RCC 7860 (cell line): Measurements from ENCODE around the gene OGT.
"Not testable (repeated sequence)": the region's sequence is repeated elsewhere in the genome, so short reads cannot be mapped to it uniquely, and the experiment has no call there.

Source experiments
- DNase-seq: peaks from one replicate; pipeline ENCODE4 v3.0.0-alpha.2; 2015; ENCODE audit warnings: low spot score
- FAIRE-seq: peaks from 2 replicates; lab custom pipeline; 2012; peaks lifted over from hg19 to GRCh38; lab: Jason Lieb, UNC

OGT gene

DNA sequence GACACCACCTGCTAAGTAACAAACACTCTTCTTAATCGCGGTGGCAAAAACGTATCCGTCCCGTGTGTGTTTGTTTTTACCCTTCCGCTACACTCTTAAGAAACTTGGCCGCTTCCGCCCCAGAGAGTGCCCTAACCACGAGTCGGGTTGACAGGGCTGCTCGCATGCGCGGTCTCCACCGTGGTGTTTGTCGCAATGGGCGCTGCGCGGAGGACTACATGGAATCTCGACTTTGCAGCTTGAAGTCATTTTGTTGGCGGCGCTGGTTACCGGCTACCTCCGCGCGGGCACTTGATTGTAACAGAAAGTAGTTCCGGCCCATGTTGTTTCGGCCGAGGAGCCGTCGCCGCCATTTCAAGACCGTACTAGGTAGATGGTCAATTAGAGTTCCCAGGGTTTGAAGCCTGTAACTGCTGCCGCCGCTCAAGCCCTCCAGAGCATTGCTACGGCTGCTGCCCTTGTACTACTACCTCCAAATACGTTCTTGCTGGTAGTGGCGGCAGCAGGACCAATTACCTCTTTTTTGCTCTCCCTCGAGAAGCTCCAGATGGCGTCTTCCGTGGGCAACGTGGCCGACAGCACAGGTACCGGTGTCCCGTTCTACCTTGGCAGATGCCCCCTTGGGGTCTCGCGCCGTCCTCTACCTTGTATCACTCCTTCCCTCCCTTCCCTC is at the start of gene OGT:
Gene OGT, plus strand, starts transcription at position 352 of the 673 bp plus-strand sequence. Its CDS starts 196 bp downstream, at position 548.
- FAIRE-seq (peak; percentile 83), DNase-seq (peak; percentile 82)

DNA sequence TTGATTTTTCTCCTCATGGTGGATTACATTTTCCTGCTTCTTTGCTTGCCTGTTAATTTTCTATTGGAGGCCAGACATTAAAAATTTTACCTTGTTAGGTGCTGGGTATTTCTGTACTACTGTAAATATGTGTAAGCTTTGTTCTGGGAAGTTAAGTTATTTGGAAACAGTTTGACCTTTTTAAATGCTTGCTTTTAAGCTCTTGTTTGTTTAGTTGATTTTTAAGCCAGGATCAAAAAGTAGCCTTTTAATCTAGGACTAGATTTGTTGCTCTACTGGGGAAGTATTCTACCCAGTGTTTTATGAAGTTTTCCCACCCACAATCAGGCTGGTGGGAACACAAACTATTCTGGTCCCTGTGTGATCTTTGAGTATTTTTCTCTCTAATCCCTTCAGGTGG is 45.1 kb upstream of the OGT start:
- no peak for DNase-seq

DNA sequence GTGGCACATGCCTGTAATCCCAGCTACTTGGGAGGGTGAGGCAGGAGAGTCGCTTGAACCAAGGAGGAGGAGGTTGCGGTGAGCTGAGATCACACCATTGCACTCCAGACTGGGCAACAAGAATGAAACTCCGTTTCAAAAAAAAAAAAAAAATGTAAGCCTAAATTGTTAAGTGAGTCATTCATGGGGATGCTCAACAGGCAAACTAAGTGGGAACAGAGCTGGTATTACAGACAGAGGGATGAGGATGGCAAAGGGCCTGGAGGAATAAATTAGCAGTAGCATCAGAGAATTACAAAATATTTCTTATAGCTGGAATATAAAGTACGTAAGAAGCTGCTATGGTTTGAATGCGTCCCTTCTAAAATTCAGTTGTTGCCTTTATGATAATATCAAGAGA is 43.4 kb upstream of the OGT start:
- FAIRE-seq (no peak), DNase-seq (no peak)

More for the DNA sequence above, 45.1 kb upstream of the OGT start:
- FAIRE-seq = no peak

DNA sequence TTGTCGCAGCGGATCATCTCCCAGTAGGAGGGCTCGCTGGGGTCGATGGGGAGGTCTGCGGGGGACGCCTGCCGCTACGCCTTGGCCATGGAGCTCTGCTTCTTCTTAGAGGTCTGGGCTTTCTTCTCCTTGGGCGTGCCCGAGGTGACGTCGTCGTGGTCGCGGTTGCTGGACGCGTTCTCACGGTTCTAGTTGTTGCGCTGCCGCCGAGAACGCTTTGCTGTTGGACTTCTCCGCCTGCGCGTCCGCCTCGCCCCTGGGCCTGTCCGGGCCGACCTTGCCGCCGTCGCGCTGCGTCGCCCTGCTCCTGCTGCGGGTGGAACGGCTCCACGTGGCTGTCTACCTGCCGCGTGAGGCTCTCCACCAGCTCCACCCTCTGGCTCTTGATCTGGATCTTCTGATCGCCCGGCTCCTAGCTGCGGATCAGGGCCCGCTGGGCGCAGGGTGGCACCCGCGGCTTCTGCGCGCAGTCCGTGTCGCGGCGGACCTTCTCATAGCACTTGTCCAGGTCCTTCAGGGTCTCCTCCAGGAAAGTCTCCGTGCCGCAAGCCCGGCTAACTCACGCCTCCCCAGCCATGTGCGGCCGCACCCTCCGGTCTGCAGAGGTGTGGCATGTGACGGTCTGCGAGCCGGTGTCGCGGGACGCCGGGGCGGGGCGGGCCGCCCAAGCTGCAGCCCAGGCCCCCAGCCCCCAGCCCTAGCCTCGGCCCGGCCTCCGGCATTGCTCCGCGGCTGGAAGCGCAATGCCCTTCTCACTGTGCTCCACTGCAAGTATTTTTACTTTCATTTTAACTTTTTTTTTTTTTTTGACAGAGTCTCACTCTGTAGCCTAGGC is 40.5 kb upstream of the OGT start:
- no peak for DNase-seq
- FAIRE-seq = no peak

DNA sequence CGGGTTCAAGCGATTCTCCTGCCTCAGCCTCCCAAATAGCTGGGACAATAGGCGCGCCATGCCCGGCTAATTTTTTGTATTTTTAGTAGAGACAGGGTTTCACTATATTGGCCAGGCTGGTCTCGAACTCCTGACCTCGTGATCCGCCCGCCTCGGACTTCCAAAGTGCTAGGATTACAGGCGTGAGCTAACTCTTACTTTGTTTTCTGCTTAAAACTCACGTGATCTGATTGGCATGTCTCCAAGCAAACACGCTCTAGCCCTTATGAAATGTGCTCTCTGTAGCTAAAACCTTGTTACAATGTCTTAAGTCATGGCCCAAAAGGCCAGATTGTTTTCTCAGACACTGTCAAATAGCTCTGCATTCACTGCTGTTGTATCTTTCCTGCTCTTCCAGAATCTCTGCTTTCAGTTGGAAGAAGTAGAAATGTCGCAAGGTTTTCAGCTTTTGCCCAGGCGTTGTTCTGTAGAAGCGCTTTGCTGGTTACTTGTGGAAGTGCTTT is 39.7 kb upstream of the OGT start:
- FAIRE-seq = no peak

DNA sequence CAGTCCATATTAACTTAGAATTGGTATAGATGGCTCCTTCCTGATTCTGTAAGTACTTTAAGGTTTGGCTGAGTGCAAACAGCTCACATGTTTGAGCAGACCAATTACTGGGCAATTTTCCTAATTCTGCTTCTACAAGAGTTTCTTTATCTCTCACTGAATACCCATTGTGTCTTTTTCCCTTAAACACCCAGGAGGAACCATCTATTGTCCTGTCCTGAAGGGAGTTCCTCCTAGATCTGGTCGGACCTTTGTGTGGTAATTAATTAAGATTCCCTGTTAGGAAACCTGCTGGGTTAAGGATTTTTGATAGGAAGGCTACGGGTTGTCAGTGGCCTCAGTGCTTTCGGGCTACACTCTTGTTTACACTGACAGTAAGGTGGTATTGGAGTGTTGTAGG is 36.9 kb upstream of the OGT start:
- DNase-seq, FAIRE-seq: not testable (repeated sequence)

More for the DNA sequence above, 39.7 kb upstream of the OGT start:
- no peak for DNase-seq

DNA sequence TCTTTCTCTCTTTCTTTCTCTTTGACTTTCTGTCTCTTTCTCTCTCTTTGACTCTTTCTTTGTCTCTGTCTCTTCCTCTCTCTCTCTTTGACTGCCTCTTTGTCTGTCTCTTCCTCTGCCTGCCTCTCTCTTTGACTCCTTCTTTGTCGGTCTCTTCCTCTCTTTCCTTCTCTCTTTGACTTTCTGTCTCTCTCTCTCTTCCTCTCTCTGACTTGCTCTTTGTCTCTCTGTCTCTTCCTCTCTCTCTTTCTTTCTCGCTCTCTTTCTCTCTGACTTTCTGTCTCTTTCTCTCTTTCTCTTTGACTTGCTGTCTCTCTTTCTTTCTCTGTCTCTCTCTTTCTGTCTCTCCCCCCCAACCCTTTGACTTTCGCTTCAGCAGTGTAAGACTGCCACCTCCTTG is 36.4 kb upstream of the OGT start:
- FAIRE-seq = no peak
- no peak for DNase-seq

DNA sequence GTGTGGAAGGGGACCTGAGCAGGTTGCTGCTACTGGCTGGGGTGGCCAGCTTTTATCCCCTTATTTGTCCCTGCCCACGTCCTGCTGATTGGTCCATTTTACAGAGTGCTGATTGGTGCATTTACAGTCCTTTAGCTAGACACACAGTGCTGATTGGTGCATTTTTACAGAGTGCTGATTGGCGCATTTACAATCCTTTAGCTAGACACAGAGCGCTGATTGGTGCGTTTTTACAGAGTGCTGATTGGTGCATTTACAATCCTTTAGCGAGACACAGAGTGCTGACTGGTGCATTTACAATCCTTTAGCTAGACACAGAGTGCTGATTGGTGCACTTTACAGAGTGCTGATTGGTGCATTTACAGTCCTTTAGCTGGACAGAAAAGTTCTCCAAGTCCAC is 30.8 kb upstream of the OGT start:
- not testable (repeated sequence) for DNase-seq, FAIRE-seq

DNA sequence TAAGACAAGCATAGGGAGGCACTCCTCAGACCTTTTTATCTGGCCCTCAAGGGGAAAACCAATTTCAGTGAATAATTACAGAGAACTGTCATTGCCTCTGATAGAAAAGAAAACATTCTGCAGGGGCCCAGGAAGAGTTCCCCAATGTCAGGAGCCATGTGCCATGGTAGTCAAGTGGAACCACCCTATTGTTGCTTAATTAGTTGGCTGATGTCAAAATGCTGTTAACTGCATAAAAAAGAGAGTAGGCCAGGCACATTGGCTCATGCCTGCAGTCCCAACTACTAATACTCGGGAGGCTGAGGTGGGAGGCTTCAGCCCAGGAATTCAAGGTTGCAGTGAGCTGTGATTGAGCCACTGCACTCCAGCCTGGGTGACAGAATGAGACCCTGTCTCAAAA is 28.6 kb upstream of the OGT start:
- DNase-seq (no peak), FAIRE-seq (no peak)

DNA sequence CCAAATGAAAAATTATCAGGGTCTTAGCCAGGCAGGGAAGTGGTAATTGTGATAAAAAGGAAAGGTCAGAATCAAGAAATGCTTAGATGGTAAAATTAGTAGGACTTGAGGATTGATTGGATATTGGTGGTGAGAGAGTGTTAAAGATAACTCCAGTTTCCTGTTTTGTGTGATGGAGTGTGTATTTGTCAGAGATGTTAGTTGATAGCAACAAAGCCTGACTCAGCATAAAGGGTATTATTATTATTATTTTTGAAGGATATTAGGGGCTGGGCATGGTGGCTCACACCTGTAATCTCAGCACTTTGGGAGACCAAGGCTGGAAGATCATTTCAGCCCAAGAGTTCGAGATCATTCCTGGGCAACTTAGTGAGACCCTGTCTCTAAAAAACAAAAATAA is 23.6 kb upstream of the OGT start:
- FAIRE-seq = no peak
- DNase-seq = no peak

DNA sequence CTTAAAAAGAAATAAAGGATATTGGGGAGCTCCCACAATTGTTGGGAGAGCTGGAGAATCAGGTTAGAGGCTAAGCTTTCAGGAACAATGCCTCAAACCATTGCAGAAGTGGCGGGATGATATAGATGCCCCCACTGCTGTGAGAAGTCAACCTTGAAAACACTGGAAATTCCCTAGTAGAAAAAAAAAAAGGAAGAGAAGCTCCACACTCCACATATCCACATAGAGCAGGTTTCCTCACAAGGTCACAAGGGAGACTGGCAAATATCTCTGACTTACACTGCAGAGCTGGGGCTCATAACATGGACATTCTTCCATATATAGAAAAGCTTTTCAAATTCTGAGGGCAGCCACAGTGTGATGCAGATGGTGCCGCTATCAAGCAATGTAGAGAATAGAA is 22.7 kb upstream of the OGT start:
- FAIRE-seq (no peak), DNase-seq (no peak)

DNA sequence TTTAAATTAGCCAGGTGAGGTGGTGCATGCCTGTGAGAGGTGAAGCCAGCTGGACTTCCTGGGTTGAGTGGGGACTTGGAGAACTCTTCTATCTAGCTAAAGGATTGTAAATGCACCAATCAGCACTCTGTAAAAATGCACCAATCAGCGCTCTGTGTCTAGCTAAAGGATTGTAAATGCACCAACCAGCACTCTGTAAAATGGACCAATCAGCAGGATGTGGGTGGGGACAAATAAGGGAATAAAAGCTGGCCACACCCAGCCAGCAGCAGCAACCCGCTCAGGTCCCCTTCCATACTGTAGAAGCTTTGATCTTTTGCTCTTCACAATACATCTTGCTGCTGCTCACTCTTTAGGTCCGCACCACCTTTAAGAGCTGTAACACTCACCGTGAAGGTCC is 19.2 kb upstream of the OGT start:
- not testable (repeated sequence) for DNase-seq, FAIRE-seq

DNA sequence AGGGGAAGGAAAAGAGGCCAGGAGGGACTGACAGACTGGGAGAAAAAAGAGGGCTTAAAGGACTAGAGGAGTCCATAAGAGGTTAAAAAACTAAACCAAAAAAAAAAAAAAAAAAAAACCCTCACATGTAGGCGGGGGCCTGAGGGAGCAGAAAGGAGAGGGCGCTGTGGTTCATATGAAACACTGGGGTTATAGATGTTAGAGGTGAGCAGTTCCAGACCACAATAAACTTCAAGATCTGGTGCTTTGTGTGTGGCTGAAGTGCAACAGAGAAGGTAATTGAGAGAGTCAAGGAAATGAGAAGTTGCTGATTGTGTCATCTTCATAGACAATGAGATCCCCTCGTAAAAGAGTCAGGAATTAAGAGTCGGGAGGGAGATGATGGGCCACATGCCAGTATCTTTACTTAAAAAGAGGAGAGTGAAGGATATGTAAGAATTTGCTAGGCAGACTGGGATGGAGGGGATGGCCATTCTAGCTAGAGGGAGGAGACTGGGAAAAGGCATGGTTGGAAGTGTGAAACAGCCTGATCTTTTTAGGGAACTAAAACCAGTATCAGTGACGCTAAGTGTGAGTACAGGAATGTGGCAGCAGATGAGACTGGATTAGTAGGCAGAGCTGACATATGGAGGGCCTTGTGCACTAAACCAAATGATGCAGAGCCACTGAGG is 18.4 kb upstream of the OGT start:
- FAIRE-seq = no peak
- DNase-seq = no peak

DNA sequence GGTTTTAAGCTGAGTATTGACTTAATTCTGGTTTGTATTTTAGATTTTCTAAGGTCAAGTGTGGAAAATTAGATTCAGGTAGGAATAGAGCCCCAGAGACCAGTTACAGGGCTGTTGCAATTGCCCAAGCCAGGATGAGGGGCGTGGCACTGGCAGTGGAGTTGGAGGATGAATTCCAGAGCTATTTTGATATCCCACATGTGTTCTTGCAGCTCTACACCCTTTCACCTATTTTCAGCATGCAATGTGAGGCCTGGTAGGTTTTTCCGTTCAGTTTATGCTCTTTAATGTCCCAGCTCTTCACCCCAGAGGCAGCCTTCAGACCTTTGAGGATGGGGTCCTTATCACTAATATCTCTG is 17.9 kb upstream of the OGT start:
- no peak for DNase-seq
- no peak for FAIRE-seq

DNA sequence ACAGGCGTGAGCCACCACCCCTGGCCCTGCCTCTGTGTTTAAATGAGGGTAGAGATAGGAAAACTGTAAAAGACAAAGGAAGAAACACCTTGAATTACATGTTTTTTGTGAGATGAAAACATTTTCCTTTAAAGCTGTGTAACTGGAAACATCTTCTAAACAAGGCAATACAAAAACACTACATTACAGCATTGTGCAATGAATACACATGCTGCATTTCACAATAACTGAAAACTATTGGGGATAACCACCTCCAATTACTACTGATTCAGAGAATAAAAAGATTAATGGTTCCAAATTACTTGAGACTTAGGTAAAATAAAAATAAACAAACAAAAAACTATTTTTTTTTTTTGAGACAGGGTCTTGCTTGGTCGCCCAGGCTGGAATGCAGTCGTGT is 7.6 kb upstream of the OGT start:
- FAIRE-seq = no peak

DNA sequence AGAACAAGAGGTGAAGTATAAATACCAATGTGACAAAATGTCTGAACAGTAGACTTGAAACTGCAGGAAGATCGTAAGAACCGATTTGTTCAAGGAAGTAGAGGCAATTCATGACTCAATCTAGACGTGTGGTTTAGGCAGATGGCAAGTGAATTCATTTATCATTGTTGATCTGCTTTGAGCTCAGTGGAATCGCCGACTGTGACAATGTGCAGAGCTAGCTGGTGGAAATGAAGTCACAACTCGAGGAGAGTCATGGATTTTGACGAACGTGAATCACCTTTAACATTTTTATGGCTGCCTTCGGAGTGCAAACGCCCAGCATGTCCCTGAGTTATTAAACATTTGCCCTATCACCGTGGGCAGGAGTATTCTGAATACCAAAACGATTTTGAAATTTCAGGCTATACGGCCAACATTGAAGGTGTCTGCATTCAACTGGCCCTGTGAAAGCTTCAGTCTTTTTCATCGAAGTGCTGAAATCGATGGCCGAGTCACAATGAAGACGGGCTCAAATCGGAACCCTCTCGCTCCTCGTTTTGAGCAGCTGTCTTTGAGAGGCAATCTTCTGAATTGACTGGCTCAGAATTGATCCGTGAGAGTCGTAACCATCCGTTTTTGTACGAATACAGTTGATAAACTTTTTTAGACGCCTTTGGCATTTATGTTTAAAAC is 689 bp upstream of the OGT start:
- DNase-seq (peak; percentile 73), FAIRE-seq (peak; percentile 74)

More for the DNA sequence above, 7.6 kb upstream of the OGT start:
- DNase-seq = no peak

DNA sequence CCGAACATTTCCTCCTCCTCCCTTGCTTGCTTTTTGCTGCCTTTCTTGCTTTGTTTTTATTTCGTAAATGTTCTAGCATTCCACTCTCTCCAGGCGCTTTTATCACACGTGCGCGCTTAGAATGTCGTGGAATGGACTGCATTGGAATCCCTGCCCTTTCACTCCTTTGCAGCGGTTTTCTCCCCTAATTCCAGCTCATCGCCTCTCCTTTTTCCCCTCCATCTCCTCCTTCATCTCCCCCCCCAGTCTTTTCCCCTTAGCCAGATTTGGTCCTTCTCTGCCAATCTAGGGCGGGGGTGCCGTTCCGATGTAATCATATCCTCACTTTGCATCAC is 579 bp downstream of the OGT start:
- FAIRE-seq (no peak), DNase-seq (no peak)

DNA sequence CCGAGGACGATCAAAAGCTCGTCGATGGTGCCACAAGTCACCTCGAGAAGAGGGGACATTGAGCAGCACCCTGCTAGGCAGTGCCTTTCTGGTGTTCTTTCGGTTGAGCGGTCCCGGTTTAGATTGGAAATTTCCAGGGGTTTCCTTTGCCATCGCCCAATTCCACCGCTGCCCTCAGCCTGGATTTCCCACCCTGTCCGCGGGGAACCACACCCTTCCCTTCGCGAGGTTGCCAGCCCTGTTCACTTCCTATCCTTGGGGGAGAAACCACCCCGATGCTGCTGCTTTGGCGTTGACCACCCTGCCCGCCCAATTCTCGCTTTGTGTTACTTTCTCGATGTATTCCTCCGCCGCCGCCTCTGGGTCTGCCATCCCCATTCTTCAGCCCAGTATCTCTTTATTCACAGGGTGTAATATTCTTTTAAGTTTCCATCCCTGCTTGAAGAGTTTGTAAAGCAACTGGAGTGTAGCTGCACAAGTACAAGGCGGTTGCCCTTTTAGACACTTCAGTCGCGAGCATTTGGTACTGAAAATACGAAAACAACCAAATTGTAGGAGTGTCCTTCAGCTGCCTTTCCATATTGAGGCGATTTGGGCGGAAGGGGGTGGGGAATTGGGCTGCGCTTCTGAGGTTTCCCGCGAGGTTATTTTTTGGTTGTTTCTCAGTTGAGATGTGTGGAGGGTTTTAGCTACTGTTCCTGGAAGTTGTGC is 1.1 kb downstream of the OGT start:
- FAIRE-seq = no peak
- DNase-seq = no peak

DNA sequence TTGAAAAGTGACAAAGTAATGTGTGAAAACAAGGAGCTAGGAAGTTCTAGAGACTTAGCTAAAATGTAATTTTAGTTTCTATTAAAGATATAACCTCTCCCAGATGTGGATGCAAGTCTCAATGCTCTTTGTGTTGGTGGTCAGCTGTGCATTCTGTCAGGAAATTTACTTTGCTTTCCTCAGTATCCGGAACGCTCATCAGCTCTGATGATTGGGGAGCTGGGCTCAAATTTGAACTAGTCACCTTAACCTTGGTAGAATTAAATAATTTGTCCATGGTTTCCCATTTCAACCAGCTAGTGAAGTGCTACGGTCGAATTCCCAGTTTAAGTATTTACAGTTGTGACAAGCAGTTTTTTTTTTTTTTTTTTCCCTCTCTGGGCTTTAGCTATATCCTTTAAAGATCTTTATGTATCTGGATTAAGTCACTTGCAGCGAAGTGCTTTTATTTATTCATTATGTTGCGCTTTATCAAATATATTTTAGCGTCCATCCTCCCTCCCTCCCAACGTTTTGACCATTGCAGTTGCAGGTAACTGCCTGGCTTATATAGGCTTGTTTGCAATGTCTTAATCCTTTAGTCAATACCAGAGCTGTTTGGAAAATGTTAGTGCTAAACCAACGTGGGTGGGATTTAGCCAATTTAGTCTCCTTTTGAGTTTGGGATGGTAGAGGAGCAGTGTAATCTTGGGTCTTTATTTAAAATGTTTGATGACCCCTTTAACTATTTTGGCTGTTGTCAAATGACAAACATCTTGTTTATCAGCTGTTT is 2.1 kb downstream of the OGT start:
- no peak for FAIRE-seq
- DNase-seq = no peak

DNA sequence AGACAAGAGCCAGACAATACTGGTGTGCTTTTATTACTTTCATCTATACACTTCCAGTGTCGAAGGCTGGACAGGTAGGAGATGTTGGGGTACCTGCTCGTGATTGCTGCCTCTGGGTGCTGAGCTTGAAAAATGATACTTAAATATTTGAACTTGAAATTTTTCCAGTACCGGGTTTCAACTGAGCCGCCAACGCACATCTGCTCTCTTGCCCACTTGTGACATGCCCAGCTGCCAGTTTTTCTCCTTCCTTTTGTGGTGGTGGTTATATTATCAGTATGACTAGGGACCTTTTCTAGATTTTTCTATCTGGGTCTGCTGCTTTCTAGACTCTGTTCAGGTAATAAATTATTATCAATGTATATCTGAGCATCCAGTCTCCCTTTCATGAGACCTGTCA is 3.4 kb downstream of the OGT start:
- FAIRE-seq = no peak
- DNase-seq = no peak
